ENCODE data around the gene RALGAPA2.

- TF ChIP-seq CTCF (IDR thresholded peaks at IDR 0.05; ENCODE audit: insufficient read depth, low read length, poor library complexity, severe bottlenecking) = no peak
- no peak for TF ChIP-seq EZH2phosphoT487 (conservative IDR thresholded peaks at IDR 0.05; ENCODE audit: low read length)
Observed at GRCh38 chr20:20557406-20557805, 155.0 kb downstream of the RALGAPA2 start.
